ENCODE measurements around the gene TMEM203. TPM values are rescaled to one million over a fixed set of nuclear protein-coding genes. Genes with fewer than 3 reads are reported as not detected.

TMEM203 gene
- total and polyA plus RNA-seq, 2 of the 13 experiments (the other 11 are each of a cell fraction or from before 2014, with no cell fraction given): 23.4 to 36.7 TPM

DNA sequence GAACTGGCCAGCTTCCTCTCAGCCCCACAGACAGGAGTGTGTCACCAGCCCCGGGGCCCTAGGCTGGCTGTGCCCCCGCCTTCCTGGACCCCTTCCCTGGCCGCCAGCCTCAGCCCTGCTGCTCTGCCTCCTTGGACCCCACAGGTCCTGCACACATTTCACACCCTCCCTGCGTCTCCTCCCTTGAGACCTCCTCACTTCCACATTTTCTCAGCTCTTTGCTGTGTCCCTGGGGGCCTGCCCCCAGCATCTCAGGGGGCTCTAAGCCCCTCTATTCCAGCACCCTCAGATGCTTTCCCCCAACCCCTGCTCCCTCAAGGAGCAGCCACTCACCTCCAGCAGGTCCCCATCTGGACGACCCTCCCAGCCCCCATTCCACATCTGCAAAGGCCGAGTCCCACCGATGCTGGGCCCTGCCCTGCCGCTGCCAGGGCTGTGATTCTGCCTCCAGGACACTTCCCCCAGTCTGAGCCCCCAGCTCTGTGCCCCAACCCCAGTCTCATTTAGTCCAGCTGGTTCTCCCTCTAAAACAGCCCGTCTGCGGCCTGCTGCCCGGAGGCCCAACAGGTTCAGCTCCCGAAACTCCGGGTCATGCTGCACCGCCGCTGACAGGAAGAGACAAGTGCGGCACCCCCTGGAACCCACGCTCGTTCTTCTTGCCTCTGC lies 29.4 kb upstream of the TMEM203 start (continued):
- TF ChIP-seq ZSCAN25 (CRISPR knock-in tag; IDR thresholded peaks at IDR 0.05) (0 out of 2 replicates have a peak, but pooled peaks have one; percentile 13), KDM5A (IDR thresholded peaks at IDR 0.05; ENCODE audit: borderline replicate concordance, low read length) (peak; percentile 2; the same call in 1 of the 2 replicates)

- peak overlapping the region; percentile 67 to 81 (median 72) for H3K4me3 ChIP-seq (replicated peaks in 1 of 3; ENCODE audit: insufficient read depth in 1 of 3, low read depth in 2 of 3, low read length in 3 of 3)
- H3K27me3 ChIP-seq (ENCODE audit: control insufficient read depth in 1 of 2, insufficient read depth in 2 of 2, low read length in 2 of 2): no peaks in the 10 kb centered on the region
- no peak for ATAC-seq
- H3K36me3 ChIP-seq (replicated peaks in 1 of 2; ENCODE audit: control insufficient read depth in 1 of 2, insufficient read depth in 2 of 2, low read length in 2 of 2): no peaks in the 10 kb centered on the region
- H4K20me1 ChIP-seq (ENCODE audit: insufficient read depth, low read length): no peaks in the 10 kb centered on the region
- peak overlapping the region; percentile 72 for H3K9ac ChIP-seq (ENCODE audit: insufficient read depth, low read depth, low read length)
- H3K27ac ChIP-seq (ENCODE audit: extremely low read length, insufficient read depth, low read length): no peak overlapping the region
- H3K4me2 ChIP-seq (ENCODE audit: low read depth, low read length): peak overlapping the region; percentile 85
- intact Hi-C loops (cut with micrococcal nuclease; ENCODE audit: unreplicated experiment): no loop called here
- BruUV-seq (replicated peaks): no TSS peak
- no peak for FAIRE-seq
- in situ Hi-C loops (cut with HindIII; ENCODE audit: extremely low pct_ligation_motif_present, low pct_unique_long_range_greater_than_20kb): no loop called here
- peaks cover 15% of the 10 kb centered on the region for H3K79me2 ChIP-seq (ENCODE audit: insufficient read depth, low read length)
- peaks cover 67% of the 10 kb centered on the region for H3K4me1 ChIP-seq (ENCODE audit: insufficient read depth, low read length)
- ChIA-PET POLR2A (interaction anchor here (0.6 to 4.1 kb wide), 5 partner anchors 9 to 43 kb away, joined by 3 to 45 read pairs (median 5); partner anchors contain the start of genes CYSRT1, NELFB and RNF208), CTCF (ENCODE audit: low intra/inter-chr PET ratio, low total read pairs) (no interaction called here)
- H2AFZ ChIP-seq (ENCODE audit: low read length): no peak overlapping the region
- no peak for DNase-seq (ENCODE audit: low spot score)
- H3K9me3 ChIP-seq (ENCODE audit: low read length): no peaks in the 10 kb centered on the region
- WGBS (ENCODE audit: low lambda C conversion rate): 3% methylated on average over 12 of the region's 40 CpGs
- TF ChIP-seq SKIL (CRISPR knock-in tag; IDR thresholded peaks at IDR 0.05; ENCODE audit: borderline replicate concordance): 0 out of 2 replicates have a peak, but pooled peaks have one; percentile 20
- TF ChIP-seq CSRNP1 (CRISPR knock-in tag; IDR thresholded peaks at IDR 0.05): no peak
- TF ChIP-seq ZNF350 (CRISPR knock-in tag; IDR thresholded peaks at IDR 0.05; ENCODE audit: borderline replicate concordance, low read depth): no peak
- TF ChIP-seq ZNF318 (CRISPR knock-in tag; IDR thresholded peaks at IDR 0.05): no peak
- TF ChIP-seq ZNF451 (CRISPR knock-in tag; IDR thresholded peaks at IDR 0.05): no peak
- 0 out of 2 replicates have a peak, but pooled peaks have one; percentile 14 for TF ChIP-seq GTF3A (CRISPR knock-in tag; conservative IDR thresholded peaks at IDR 0.05)
These were observed 28.7 kb upstream of the TMEM203 start for GRCh38 chr9:137234055-137234697.
